SK-N-SH (cell line): ENCODE measurements around the gene DIPK1A. TPM values are rescaled to one million over a fixed set of nuclear protein-coding genes. Genes with fewer than 3 reads are reported as not detected.
"Not testable (repeated sequence)": the region's sequence is repeated elsewhere in the genome, so short reads cannot be mapped to it uniquely, and the experiment has no call there.

Experiments
- CTCF ChIA-PET: fragments of 300-600, 350-600 bp; formaldehyde crosslinking; extraction: SDS; loops from one replicate; lab custom pipeline; 2021; lab: Yijun Ruan, JAX
- POLR2A ChIA-PET: fragments of 350-600 bp; sonication (Branson Sonifier 250); formaldehyde crosslinking; extraction: SDS; loops from one replicate; lab custom pipeline; 2020; ENCODE audit warnings: antibody characterized with exemption, inconsistent platforms; lab: Yijun Ruan, JAX
- DNase-seq: peaks from one replicate; pipeline ENCODE4 v3.0.0; 2012
- H2AFZ ChIP-seq: fragments of 200-600 bp; sonication (generic); 2 replicates; pipeline ENCODE4 v1.8.1; 2016; ENCODE audit warnings: antibody characterized with exemption, mild to moderate bottlenecking, low read depth
- H3F3A ChIP-seq: fragments of 200-600 bp; sonication (generic); replicated peaks from 2 replicates; pipeline ENCODE3; 2016; ENCODE audit warnings: antibody characterized with exemption, mild to moderate bottlenecking; ENCODE audit not compliant: insufficient read depth
- H3K27ac ChIP-seq, 2 experiments: fragments of 200-500 bp in 1 of 2; fragments of 200-600 bp in 1 of 2; sonication (Bioruptor generic) in 1 of 2; sonication (generic), shearing (Covaris generic) in 1 of 2; 2 replicates each; pipeline versions ENCODE4 v1.5.1 to v1.6.1; 2014 to 2016; ENCODE audit warnings: low read depth in 2 of 2, inconsistent platforms in 1 of 2, low read length in 1 of 2, mild to moderate bottlenecking in 1 of 2, mixed read lengths in 1 of 2
- H3K27me3 ChIP-seq: fragments of 200-600 bp; sonication (generic), shearing (Covaris generic); 2 replicates; pipeline ENCODE4 v1.6.1; 2016; ENCODE audit warnings: mixed run types; ENCODE audit not compliant: insufficient read depth
- H3K36me3 ChIP-seq, 2 experiments: fragments of 200-500 bp in 1 of 2; fragments of 200-600 bp in 1 of 2; sonication (Bioruptor generic) in 1 of 2; sonication (generic) in 1 of 2; replicated peaks in 1 of 2; 2 replicates each; pipeline versions ENCODE3 to v1.5.1; 2014 to 2016; ENCODE audit warnings: low read length in 1 of 2, mild to moderate bottlenecking in 1 of 2; ENCODE audit not compliant: insufficient read depth in 2 of 2, control insufficient read depth in 1 of 2
- H3K4me1 ChIP-seq, 2 experiments: fragments of 200-500 bp in 1 of 2; fragments of 200-600 bp in 1 of 2; sonication (Bioruptor generic) in 1 of 2; sonication (generic), shearing (Covaris generic) in 1 of 2; 2 replicates each; pipeline versions ENCODE4 v1.5.1 to v1.6.1; 2014 to 2016; ENCODE audit warnings: low read depth in 1 of 2, low read length in 1 of 2, mixed run types in 1 of 2; ENCODE audit not compliant: insufficient read depth in 2 of 2, control insufficient read depth in 1 of 2
- H3K4me2 ChIP-seq: fragments of 200-600 bp; sonication (generic), shearing (Covaris generic); 2 replicates; pipeline ENCODE4 v1.6.1; 2017; ENCODE audit warnings: mixed run types
- H3K4me3 ChIP-seq, 2 experiments: fragments of 200-500 bp in 1 of 2; fragments of 200-600 bp in 1 of 2; sonication (Bioruptor generic) in 1 of 2; sonication (generic), shearing (Covaris generic) in 1 of 2; 2 replicates each; pipeline versions ENCODE4 v1.5.1 to v1.8.1; 2014 to 2016; ENCODE audit warnings: low read depth in 2 of 2, inconsistent platforms in 1 of 2, low read length in 1 of 2, mild to moderate bottlenecking in 1 of 2, mixed read lengths in 1 of 2, moderate library complexity in 1 of 2
- H3K79me2 ChIP-seq: fragments of 200-600 bp; sonication (generic); 2 replicates; pipeline ENCODE4 v1.8.1; 2017; ENCODE audit warnings: mild to moderate bottlenecking; ENCODE audit not compliant: insufficient read depth
- H3K9ac ChIP-seq: fragments of 200-600 bp; sonication (generic); 2 replicates; pipeline ENCODE4 v1.6.1; 2017; ENCODE audit warnings: mixed run types
- H3K9me2 ChIP-seq: fragments of 200-600 bp; sonication (generic); 2 replicates; pipeline ENCODE4 v1.6.1; 2017; ENCODE audit warnings: mixed run types
- H3K9me3 ChIP-seq: fragments of 200-600 bp; sonication (generic); 2 replicates; pipeline ENCODE4 v1.6.1; 2017; ENCODE audit warnings: mixed run types, mild to moderate bottlenecking, moderate library complexity
- H4K20me1 ChIP-seq: fragments of 200-600 bp; sonication (generic); 2 replicates; pipeline ENCODE4 v1.6.1; 2017; ENCODE audit warnings: mild to moderate bottlenecking, mixed run types; ENCODE audit not compliant: insufficient read depth
- CHD2 ChIP-seq: fragments of 150-350 bp; IDR thresholded peaks from 2 replicates; pipeline ENCODE4 v1.6.1; 2018; ENCODE audit warnings: low read length; ENCODE audit not compliant: partially characterized antibody
- EP300 ChIP-seq, 2 experiments: IDR thresholded peaks; 2 replicates each; pipeline versions ENCODE4 v1.4.0 to v1.6.1; 2012; ENCODE audit warnings: borderline replicate concordance in 1 of 2, low read depth in 1 of 2, low read length in 1 of 2
- FOSL2 ChIP-seq: IDR thresholded peaks from 2 replicates; pipeline ENCODE4 v1.4.0; 2012; ENCODE audit warnings: low read depth, mild to moderate bottlenecking, moderate library complexity, borderline replicate concordance
- FOXJ3 ChIP-seq: sonication (generic); formaldehyde crosslinking; IDR thresholded peaks from 2 replicates; pipeline ENCODE4 v1.5.1; 2020; ENCODE audit warnings: mild to moderate bottlenecking, missing genetic modification reagents
- FOXM1 ChIP-seq: IDR thresholded peaks from 2 replicates; pipeline ENCODE4 v1.4.0; 2012; ENCODE audit warnings: low read depth, mild to moderate bottlenecking
- JUND ChIP-seq: IDR thresholded peaks from 2 replicates; pipeline ENCODE4 v1.4.0; 2012
- MEF2A ChIP-seq: IDR thresholded peaks from 2 replicates; pipeline ENCODE4 v1.4.0; 2012; ENCODE audit warnings: low read depth, borderline replicate concordance
- MXI1 ChIP-seq: IDR thresholded peaks from 2 replicates; pipeline ENCODE4 v1.6.1; 2012; ENCODE audit warnings: mild to moderate bottlenecking, low read depth, low read length, improper control_type of control experiment
- NFIC ChIP-seq: IDR thresholded peaks from 2 replicates; pipeline ENCODE4 v1.4.0; 2012; ENCODE audit warnings: borderline replicate concordance
- RAD21 ChIP-seq: IDR thresholded peaks from 2 replicates; pipeline ENCODE4 v1.6.1; 2012; ENCODE audit warnings: mild to moderate bottlenecking, low read length
- RCOR1 ChIP-seq: fragments of 150-350 bp; IDR thresholded peaks from 2 replicates; pipeline ENCODE4 v1.6.1; 2017; ENCODE audit warnings: antibody characterized with exemption, low read length
- RFX5 ChIP-seq: IDR thresholded peaks from 2 replicates; pipeline ENCODE4 v1.6.1; 2012; ENCODE audit warnings: mild to moderate bottlenecking, improper control_type of control experiment, low read length
- RXRA ChIP-seq: IDR thresholded peaks from 2 replicates; pipeline ENCODE4 v1.4.0; 2012; ENCODE audit warnings: low read depth, mild to moderate bottlenecking, borderline replicate concordance
- YY1 ChIP-seq: IDR thresholded peaks from 2 replicates; pipeline ENCODE4 v1.4.0; 2012; ENCODE audit warnings: low read depth, mild to moderate bottlenecking
- WGBS: methylation state at CpG from one replicate; pipeline ENCODE4 v1.1.6; 2017; ENCODE audit warnings: low lambda C conversion rate; 5-methylcytosine and 5-hydroxymethylcytosine counted together
- polyA plus RNA-seq, 3 experiments: library from polyadenylated mRNA; depleted of rRNA; stranded (reverse); fragments of >200 nt; gene quantifications; 2 replicates each; pipeline ENCODE4 v1.2.3, GENCODE V29; 2012
- TF ChIP-seq, protein P1 (sequence below): IDR thresholded peaks from 2 replicates; pipeline ENCODE4 v1.4.0; 2012; ENCODE audit warnings: low read depth, borderline replicate concordance
- TF ChIP-seq, protein P2 (sequence below): fragments of 150-350 bp; IDR thresholded peaks from 2 replicates; pipeline ENCODE4 v1.6.1; 2017; ENCODE audit warnings: antibody characterized with exemption, low read length, low read depth, borderline replicate concordance
- TF ChIP-seq, protein P3 (sequence below): fragments of 150-350 bp; IDR thresholded peaks from 2 replicates; pipeline ENCODE4 v1.6.1; 2016; ENCODE audit warnings: mild to moderate bottlenecking, low read depth, low read length
- TF ChIP-seq, protein P4 (sequence below): fragments of 200-600 bp; sonication (generic); IDR thresholded peaks from 2 replicates; pipeline ENCODE4 v1.6.1; 2017; ENCODE audit warnings: antibody characterized with exemption, mild to moderate bottlenecking, moderate library complexity
- TF ChIP-seq, protein P5 (sequence below): IDR thresholded peaks from 2 replicates; pipeline ENCODE4 v1.6.1; 2012; ENCODE audit warnings: mild to moderate bottlenecking, low read depth, low read length, moderate library complexity

Gene DIPK1A
- polyA plus RNA-seq, 1 of the 3 experiments (the other 2 are of a cell fraction) = 3.4 TPM

DNA sequence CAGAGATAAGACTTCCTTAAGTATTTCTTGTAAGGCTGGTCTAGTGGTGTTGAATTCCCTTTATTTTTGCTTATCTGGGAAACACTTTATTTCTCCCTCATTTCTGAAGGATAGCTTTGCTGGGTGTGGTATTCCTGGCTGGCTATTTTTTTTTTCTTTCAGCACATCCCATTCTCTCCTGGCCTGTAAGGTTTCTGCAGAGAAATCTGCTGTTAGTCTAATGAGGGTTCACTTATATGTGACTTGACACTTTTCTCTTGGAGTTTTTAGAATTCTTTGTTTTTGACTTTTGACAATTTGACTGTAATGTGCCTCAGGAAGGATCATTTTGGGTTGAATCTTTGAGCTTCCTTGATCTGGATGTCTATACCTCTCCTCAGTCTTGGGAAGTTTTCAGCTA is 61.5 kb downstream of the DIPK1A start:
- DNase-seq = no peak
- H3K27ac ChIP-seq = no peak overlapping the region
- H3K4me2 ChIP-seq = no peak overlapping the region
- no peaks in the 10 kb centered on the region for H3K79me2 ChIP-seq
- ChIA-PET POLR2A (no interaction called here), CTCF (interaction anchor here (1.1 kb wide), 1 partner anchor 95 kb away, joined by 3 read pairs; no protein-coding TSS in a partner anchor)
- no peaks in the 10 kb centered on the region for H3K9me3 ChIP-seq
- H3K9me2 ChIP-seq = no peaks in the 10 kb centered on the region
- no peaks in the 10 kb centered on the region for H3K27me3 ChIP-seq
- H3F3A ChIP-seq = no peaks in the 10 kb centered on the region
- no peaks in the 10 kb centered on the region; a peak in 1 of 4 replicates for H3K4me1 ChIP-seq
- no peaks in the 10 kb centered on the region for H4K20me1 ChIP-seq
- no peaks in the 10 kb centered on the region for H3K36me3 ChIP-seq
- TF ChIP-seq, protein P1, sequence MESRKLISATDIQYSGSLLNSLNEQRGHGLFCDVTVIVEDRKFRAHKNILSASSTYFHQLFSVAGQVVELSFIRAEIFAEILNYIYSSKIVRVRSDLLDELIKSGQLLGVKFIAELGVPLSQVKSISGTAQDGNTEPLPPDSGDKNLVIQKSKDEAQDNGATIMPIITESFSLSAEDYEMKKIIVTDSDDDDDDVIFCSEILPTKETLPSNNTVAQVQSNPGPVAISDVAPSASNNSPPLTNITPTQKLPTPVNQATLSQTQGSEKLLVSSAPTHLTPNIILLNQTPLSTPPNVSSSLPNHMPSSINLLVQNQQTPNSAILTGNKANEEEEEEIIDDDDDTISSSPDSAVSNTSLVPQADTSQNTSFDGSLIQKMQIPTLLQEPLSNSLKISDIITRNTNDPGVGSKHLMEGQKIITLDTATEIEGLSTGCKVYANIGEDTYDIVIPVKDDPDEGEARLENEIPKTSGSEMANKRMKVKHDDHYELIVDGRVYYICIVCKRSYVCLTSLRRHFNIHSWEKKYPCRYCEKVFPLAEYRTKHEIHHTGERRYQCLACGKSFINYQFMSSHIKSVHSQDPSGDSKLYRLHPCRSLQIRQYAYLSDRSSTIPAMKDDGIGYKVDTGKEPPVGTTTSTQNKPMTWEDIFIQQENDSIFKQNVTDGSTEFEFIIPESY = no peak
- TF ChIP-seq CHD2 = no peak
- TF ChIP-seq MXI1 = no peak
- no peak for TF ChIP-seq MEF2A
- no peak for TF ChIP-seq RFX5
- TF ChIP-seq, protein P2, sequence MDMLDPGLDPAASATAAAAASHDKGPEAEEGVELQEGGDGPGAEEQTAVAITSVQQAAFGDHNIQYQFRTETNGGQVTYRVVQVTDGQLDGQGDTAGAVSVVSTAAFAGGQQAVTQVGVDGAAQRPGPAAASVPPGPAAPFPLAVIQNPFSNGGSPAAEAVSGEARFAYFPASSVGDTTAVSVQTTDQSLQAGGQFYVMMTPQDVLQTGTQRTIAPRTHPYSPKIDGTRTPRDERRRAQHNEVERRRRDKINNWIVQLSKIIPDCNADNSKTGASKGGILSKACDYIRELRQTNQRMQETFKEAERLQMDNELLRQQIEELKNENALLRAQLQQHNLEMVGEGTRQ = no peak
- TF ChIP-seq, protein P3, sequence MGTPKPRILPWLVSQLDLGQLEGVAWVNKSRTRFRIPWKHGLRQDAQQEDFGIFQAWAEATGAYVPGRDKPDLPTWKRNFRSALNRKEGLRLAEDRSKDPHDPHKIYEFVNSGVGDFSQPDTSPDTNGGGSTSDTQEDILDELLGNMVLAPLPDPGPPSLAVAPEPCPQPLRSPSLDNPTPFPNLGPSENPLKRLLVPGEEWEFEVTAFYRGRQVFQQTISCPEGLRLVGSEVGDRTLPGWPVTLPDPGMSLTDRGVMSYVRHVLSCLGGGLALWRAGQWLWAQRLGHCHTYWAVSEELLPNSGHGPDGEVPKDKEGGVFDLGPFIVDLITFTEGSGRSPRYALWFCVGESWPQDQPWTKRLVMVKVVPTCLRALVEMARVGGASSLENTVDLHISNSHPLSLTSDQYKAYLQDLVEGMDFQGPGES = no peak
- TF ChIP-seq FOXM1 = no peak
- TF ChIP-seq, protein P4, sequence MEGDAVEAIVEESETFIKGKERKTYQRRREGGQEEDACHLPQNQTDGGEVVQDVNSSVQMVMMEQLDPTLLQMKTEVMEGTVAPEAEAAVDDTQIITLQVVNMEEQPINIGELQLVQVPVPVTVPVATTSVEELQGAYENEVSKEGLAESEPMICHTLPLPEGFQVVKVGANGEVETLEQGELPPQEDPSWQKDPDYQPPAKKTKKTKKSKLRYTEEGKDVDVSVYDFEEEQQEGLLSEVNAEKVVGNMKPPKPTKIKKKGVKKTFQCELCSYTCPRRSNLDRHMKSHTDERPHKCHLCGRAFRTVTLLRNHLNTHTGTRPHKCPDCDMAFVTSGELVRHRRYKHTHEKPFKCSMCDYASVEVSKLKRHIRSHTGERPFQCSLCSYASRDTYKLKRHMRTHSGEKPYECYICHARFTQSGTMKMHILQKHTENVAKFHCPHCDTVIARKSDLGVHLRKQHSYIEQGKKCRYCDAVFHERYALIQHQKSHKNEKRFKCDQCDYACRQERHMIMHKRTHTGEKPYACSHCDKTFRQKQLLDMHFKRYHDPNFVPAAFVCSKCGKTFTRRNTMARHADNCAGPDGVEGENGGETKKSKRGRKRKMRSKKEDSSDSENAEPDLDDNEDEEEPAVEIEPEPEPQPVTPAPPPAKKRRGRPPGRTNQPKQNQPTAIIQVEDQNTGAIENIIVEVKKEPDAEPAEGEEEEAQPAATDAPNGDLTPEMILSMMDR = no peak
- no peak for TF ChIP-seq RAD21
- TF ChIP-seq FOXJ3 (CRISPR knock-in tag) = no peak
- TF ChIP-seq, protein P5, sequence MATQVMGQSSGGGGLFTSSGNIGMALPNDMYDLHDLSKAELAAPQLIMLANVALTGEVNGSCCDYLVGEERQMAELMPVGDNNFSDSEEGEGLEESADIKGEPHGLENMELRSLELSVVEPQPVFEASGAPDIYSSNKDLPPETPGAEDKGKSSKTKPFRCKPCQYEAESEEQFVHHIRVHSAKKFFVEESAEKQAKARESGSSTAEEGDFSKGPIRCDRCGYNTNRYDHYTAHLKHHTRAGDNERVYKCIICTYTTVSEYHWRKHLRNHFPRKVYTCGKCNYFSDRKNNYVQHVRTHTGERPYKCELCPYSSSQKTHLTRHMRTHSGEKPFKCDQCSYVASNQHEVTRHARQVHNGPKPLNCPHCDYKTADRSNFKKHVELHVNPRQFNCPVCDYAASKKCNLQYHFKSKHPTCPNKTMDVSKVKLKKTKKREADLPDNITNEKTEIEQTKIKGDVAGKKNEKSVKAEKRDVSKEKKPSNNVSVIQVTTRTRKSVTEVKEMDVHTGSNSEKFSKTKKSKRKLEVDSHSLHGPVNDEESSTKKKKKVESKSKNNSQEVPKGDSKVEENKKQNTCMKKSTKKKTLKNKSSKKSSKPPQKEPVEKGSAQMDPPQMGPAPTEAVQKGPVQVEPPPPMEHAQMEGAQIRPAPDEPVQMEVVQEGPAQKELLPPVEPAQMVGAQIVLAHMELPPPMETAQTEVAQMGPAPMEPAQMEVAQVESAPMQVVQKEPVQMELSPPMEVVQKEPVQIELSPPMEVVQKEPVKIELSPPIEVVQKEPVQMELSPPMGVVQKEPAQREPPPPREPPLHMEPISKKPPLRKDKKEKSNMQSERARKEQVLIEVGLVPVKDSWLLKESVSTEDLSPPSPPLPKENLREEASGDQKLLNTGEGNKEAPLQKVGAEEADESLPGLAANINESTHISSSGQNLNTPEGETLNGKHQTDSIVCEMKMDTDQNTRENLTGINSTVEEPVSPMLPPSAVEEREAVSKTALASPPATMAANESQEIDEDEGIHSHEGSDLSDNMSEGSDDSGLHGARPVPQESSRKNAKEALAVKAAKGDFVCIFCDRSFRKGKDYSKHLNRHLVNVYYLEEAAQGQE = no peak
- no peak for TF ChIP-seq FOSL2
- TF ChIP-seq EP300 (IDR thresholded peaks at IDR 0.05; ENCODE audit: borderline replicate concordance in 1 of 2, low read depth in 1 of 2, low read length in 1 of 2) = no peak
- no peak for TF ChIP-seq JUND
- no peak for TF ChIP-seq RXRA
- no peak for TF ChIP-seq YY1
- TF ChIP-seq RCOR1 = no peak
- no peak for TF ChIP-seq NFIC
- H3K4me3 ChIP-seq = no peak overlapping the region
- no peak overlapping the region for H2AFZ ChIP-seq
- no peak overlapping the region for H3K9ac ChIP-seq

DNA sequence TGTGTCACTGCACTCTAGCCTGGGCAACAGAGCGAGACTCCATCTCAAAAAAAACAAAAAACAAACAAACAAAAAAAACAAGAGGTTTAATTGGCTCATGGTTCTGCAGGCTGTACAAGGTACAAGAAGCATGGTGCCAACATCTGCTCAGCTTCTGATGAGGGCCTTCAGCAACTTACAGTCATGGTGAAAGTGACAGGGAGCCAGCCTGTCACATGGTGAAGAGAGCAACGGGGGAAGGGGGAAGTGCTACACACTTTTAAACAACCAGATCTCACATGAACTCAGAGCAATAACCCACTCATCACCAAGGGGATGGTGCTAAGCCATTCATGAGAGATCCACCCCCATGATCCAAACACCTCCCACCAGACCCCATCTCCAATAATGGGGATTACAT is 63.2 kb downstream of the DIPK1A start:
- CTCF ChIA-PET = not testable (repeated sequence)
- whole genome bisulfite sequencing = 46% methylated on average over 2 of the region's 2 CpGs

More for the DNA sequence above, 63.2 kb downstream of the DIPK1A start:
- H3K9ac ChIP-seq, H2AFZ ChIP-seq, H3F3A ChIP-seq, H3K79me2 ChIP-seq, H3K4me3 ChIP-seq, H4K20me1 ChIP-seq, H3K4me1 ChIP-seq, H3K9me3 ChIP-seq, H3K36me3 ChIP-seq, H3K27me3 ChIP-seq, POLR2A ChIA-PET, DNase-seq, H3K4me2 ChIP-seq, H3K27ac ChIP-seq, H3K9me2 ChIP-seq: not testable (repeated sequence)
